ENCODE measurements around the gene OR52H1.

GRCh38 chr11:5522308-5522707, 26.0 kb downstream of the OR52H1 start:
- TF ChIP-seq ZFP3 (CRISPR knock-in tag; IDR thresholded peaks at IDR 0.05) (no peak), SNAI2 (CRISPR knock-in tag; IDR thresholded peaks at IDR 0.05) (no peak), ZNF8 (CRISPR knock-in tag; IDR thresholded peaks at IDR 0.05) (no peak), OSR1 (CRISPR knock-in tag; IDR thresholded peaks at IDR 0.05) (no peak), RARB (CRISPR knock-in tag; IDR thresholded peaks at IDR 0.05) (no peak), TCF4 (CRISPR knock-in tag; IDR thresholded peaks at IDR 0.05; ENCODE audit: borderline replicate concordance) (no peak), ZC3H10 (CRISPR knock-in tag; IDR thresholded peaks at IDR 0.05) (no peak), PPARA (CRISPR knock-in tag; IDR thresholded peaks at IDR 0.05; ENCODE audit: borderline replicate concordance) (no peak)
- TF ChIP-seq, protein P1, sequence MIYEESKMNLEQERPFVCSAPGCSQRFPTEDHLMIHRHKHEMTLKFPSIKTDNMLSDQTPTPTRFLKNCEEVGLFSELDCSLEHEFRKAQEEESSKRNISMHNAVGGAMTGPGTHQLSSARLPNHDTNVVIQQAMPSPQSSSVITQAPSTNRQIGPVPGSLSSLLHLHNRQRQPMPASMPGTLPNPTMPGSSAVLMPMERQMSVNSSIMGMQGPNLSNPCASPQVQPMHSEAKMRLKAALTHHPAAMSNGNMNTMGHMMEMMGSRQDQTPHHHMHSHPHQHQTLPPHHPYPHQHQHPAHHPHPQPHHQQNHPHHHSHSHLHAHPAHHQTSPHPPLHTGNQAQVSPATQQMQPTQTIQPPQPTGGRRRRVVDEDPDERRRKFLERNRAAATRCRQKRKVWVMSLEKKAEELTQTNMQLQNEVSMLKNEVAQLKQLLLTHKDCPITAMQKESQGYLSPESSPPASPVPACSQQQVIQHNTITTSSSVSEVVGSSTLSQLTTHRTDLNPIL (CRISPR knock-in tag; IDR thresholded peaks at IDR 0.05; ENCODE audit: low read depth) = no peak
- TF ChIP-seq, protein P2, sequence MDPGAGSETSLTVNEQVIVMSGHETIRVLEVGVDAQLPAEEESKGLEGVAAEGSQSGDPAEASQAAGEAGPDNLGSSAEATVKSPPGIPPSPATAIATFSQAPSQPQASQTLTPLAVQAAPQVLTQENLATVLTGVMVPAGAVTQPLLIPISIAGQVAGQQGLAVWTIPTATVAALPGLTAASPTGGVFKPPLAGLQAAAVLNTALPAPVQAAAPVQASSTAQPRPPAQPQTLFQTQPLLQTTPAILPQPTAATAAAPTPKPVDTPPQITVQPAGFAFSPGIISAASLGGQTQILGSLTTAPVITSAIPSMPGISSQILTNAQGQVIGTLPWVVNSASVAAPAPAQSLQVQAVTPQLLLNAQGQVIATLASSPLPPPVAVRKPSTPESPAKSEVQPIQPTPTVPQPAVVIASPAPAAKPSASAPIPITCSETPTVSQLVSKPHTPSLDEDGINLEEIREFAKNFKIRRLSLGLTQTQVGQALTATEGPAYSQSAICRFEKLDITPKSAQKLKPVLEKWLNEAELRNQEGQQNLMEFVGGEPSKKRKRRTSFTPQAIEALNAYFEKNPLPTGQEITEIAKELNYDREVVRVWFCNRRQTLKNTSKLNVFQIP (CRISPR knock-in tag; IDR thresholded peaks at IDR 0.05; ENCODE audit: borderline replicate concordance, low read depth) = no peak
- TF ChIP-seq, protein P3, sequence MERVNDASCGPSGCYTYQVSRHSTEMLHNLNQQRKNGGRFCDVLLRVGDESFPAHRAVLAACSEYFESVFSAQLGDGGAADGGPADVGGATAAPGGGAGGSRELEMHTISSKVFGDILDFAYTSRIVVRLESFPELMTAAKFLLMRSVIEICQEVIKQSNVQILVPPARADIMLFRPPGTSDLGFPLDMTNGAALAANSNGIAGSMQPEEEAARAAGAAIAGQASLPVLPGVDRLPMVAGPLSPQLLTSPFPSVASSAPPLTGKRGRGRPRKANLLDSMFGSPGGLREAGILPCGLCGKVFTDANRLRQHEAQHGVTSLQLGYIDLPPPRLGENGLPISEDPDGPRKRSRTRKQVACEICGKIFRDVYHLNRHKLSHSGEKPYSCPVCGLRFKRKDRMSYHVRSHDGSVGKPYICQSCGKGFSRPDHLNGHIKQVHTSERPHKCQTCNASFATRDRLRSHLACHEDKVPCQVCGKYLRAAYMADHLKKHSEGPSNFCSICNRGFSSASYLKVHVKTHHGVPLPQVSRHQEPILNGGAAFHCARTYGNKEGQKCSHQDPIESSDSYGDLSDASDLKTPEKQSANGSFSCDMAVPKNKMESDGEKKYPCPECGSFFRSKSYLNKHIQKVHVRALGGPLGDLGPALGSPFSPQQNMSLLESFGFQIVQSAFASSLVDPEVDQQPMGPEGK (CRISPR knock-in tag; IDR thresholded peaks at IDR 0.05; ENCODE audit: borderline replicate concordance) = no peak
- TF ChIP-seq, protein P4, sequence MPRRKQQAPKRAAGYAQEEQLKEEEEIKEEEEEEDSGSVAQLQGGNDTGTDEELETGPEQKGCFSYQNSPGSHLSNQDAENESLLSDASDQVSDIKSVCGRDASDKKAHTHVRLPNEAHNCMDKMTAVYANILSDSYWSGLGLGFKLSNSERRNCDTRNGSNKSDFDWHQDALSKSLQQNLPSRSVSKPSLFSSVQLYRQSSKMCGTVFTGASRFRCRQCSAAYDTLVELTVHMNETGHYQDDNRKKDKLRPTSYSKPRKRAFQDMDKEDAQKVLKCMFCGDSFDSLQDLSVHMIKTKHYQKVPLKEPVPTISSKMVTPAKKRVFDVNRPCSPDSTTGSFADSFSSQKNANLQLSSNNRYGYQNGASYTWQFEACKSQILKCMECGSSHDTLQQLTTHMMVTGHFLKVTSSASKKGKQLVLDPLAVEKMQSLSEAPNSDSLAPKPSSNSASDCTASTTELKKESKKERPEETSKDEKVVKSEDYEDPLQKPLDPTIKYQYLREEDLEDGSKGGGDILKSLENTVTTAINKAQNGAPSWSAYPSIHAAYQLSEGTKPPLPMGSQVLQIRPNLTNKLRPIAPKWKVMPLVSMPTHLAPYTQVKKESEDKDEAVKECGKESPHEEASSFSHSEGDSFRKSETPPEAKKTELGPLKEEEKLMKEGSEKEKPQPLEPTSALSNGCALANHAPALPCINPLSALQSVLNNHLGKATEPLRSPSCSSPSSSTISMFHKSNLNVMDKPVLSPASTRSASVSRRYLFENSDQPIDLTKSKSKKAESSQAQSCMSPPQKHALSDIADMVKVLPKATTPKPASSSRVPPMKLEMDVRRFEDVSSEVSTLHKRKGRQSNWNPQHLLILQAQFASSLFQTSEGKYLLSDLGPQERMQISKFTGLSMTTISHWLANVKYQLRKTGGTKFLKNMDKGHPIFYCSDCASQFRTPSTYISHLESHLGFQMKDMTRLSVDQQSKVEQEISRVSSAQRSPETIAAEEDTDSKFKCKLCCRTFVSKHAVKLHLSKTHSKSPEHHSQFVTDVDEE (CRISPR knock-in tag; IDR thresholded peaks at IDR 0.05) = no peak

Measured in SK-N-SH treated with all-trans-retinoic acid at 6 μM for 48 hours (cell line).